Uterus (tissue), 4 donors: ENCODE measurements around the gene FAM162A. TPM values are rescaled to one million over a fixed set of nuclear protein-coding genes. Genes with fewer than 3 reads are reported as not detected.

ENCODE experiments used
- DNase-seq, 2 donors: peaks; one replicate each; pipeline ENCODE4 v3.0.0-alpha.2; 2019 to 2020
- H3K27ac ChIP-seq, 2 donors: fragments of 200-600 bp; sonication (generic); 1 replicate in 1 of 2; 2 replicates in 1 of 2; pipeline ENCODE4 v1.5.1; 2016 to 2018
- H3K27me3 ChIP-seq, 2 donors: fragments of 200-600 bp; sonication (generic); one replicate each; pipeline ENCODE4 v1.5.1; 2018 to 2019; ENCODE audit warnings: control low read depth in 1 of 2
- H3K36me3 ChIP-seq, 2 donors: fragments of 200-600 bp; sonication (generic); one replicate each; pipeline ENCODE4 v1.5.1; 2019; ENCODE audit warnings: control low read depth in 1 of 2
- H3K4me1 ChIP-seq, 2 donors: fragments of 200-600 bp; sonication (generic); one replicate each; pipeline ENCODE4 v1.5.1; 2018 to 2019; ENCODE audit warnings: control low read depth in 1 of 2
- H3K4me3 ChIP-seq, 2 donors: fragments of 200-600 bp; sonication (generic); 1 replicate in 1 of 2; 2 replicates in 1 of 2; pipeline ENCODE4 v1.5.1; 2018 to 2019; ENCODE audit warnings: mild to moderate bottlenecking in 1 of 2
- H3K9me3 ChIP-seq, 2 donors: fragments of 200-600 bp; sonication (generic); one replicate each; pipeline ENCODE4 v1.5.1; 2019; ENCODE audit warnings: control low read depth in 1 of 2
- POLR2A ChIP-seq, 2 donors: fragments of 450-650 bp; IDR thresholded peaks; one replicate each; pipeline ENCODE4 v1.6.1; 2016; ENCODE audit warnings: antibody characterized with exemption in 2 of 2, mild to moderate bottlenecking in 1 of 2, moderate library complexity in 1 of 2
- intact Hi-C: fragments of 100-400 bp; cut with DNase I; formaldehyde crosslinking; loops from one replicate; pipeline ENCODE4 v1.15.1; 2023; ENCODE audit warnings: low total_unique reads
- total RNA-seq, 4 donors: library from RNA; depleted of rRNA in 3 of 4; stranded (reverse); fragments of >200 nt in 3 of 4; gene quantifications; one replicate each; pipeline versions ENCODE4 v1.1.0 to v1.2.4, GENCODE V29; 2014 to 2023
- TF ChIP-seq, protein P1 (sequence below), 4 experiments: fragments of 200-600 bp in 2 of 4; fragments of 450-650 bp in 2 of 4; sonication (generic) in 2 of 4; IDR thresholded peaks; one replicate each; pipeline ENCODE4 v1.5.1; 2016 to 2019; ENCODE audit warnings: antibody characterized with exemption in 4 of 4, mild to moderate bottlenecking in 2 of 4, moderate library complexity in 1 of 4
- donor health status: DM: yes; HTN: yes; CAD: no.

The FAM162A gene
- total RNA-seq, 4 donors from 2014 or later, result 17.6 to 99.9 (median 31.0) TPM

DNA sequence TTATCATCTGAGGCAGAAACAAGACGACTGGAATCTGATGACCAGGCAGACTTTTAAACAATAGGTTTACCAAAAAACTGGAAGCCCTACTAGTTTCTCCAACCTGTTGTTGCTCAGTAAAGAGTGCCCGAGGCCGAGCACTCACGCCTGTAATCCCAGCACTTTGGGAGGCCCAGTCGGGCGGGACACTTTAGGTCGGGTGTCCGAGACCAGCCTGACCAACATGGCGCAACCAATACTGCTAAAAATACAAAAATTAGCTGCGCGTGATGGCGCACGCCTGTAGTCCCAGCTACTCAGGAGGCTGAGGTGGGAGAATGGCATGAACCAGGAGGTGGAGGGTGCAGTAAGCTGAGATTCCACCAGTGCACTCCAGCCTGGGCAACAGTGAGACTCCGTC lies 33.0 kb downstream of the FAM162A start:
- intact Hi-C loops, result no loop called here
- Histone ChIP-seq H3K36me3 (no peaks in the 10 kb centered on the region), H3K4me1 (peaks cover 6% of the 10 kb centered on the region in 2 donors), H3K27me3 (no peaks in the 10 kb centered on the region), H3K4me3 (peak overlapping the region; percentile 76 to 86), H3K9me3 (no peaks in the 10 kb centered on the region), H3K27ac (peak overlapping the region; percentile 87 to 89)
- DNase-seq, result no peak
- TF ChIP-seq, protein P1, sequence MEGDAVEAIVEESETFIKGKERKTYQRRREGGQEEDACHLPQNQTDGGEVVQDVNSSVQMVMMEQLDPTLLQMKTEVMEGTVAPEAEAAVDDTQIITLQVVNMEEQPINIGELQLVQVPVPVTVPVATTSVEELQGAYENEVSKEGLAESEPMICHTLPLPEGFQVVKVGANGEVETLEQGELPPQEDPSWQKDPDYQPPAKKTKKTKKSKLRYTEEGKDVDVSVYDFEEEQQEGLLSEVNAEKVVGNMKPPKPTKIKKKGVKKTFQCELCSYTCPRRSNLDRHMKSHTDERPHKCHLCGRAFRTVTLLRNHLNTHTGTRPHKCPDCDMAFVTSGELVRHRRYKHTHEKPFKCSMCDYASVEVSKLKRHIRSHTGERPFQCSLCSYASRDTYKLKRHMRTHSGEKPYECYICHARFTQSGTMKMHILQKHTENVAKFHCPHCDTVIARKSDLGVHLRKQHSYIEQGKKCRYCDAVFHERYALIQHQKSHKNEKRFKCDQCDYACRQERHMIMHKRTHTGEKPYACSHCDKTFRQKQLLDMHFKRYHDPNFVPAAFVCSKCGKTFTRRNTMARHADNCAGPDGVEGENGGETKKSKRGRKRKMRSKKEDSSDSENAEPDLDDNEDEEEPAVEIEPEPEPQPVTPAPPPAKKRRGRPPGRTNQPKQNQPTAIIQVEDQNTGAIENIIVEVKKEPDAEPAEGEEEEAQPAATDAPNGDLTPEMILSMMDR (IDR thresholded peaks at IDR 0.05), result no peak
- no peak for TF ChIP-seq POLR2A (IDR thresholded peaks at IDR 0.05)

DNA sequence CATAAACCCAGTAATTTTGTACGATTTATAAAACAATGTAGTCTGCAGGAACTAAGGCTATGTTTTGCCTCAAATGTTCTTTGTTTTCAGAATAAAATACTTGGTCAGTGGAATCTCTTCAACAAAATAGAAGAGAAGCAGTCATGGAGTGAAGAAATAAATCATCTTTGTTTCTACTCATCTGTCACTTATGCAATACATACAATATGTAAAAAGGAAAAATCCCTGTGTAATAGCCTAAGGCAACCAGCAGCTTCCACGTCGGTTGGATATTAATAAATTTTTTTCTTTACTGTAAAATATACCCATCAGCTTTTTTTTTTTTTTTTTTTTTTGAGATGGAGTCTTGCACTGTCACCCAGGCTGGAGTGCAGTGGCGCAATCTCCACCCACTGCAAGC lies 37.1 kb downstream of the FAM162A start:
- H3K27ac ChIP-seq, result no peak overlapping the region
- no peak for DNase-seq
- TF ChIP-seq POLR2A (IDR thresholded peaks at IDR 0.05), result no peak
- TF ChIP-seq, protein P1 (IDR thresholded peaks at IDR 0.05), result no peak
- intact Hi-C loops, result no loop called here
- no peaks in the 10 kb centered on the region for H3K36me3 ChIP-seq
- no peaks in the 10 kb centered on the region for H3K9me3 ChIP-seq
- H3K4me3 ChIP-seq, result no peak overlapping the region
- H3K4me1 ChIP-seq, result peaks cover 6% of the 10 kb centered on the region in 2 donors
- H3K27me3 ChIP-seq, result no peaks in the 10 kb centered on the region

DNA sequence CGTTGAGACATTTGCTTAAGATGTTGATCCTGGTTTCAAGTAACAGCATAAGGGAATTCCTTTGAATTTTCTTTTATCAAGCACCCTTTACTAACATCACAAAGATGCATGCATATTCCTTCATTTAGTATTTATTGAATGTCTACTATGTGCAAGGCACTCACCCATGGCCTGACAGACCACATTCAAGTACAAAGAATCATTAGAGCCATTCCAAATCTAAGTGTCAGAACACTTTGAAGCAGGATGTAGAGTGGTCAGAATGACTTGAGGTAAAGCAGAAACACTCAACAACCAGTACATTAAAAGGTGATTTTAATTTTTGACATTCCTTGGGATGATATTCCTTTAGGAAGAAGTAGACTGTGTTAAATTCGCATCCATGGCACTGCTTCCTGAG lies 37.9 kb downstream of the FAM162A start:
- no peaks in the 10 kb centered on the region for H3K9me3 ChIP-seq
- H3K36me3 ChIP-seq, result no peaks in the 10 kb centered on the region
- intact Hi-C loops, result no loop called here
- DNase-seq, result no peak
- no peak overlapping the region for H3K27ac ChIP-seq
- TF ChIP-seq, protein P1 (IDR thresholded peaks at IDR 0.05), result no peak
- TF ChIP-seq POLR2A (IDR thresholded peaks at IDR 0.05), result no peak
- no peak overlapping the region for H3K4me3 ChIP-seq
- H3K4me1 ChIP-seq, result peaks cover 5 to 6% of the 10 kb centered on the region in 2 donors
- no peaks in the 10 kb centered on the region for H3K27me3 ChIP-seq

DNA sequence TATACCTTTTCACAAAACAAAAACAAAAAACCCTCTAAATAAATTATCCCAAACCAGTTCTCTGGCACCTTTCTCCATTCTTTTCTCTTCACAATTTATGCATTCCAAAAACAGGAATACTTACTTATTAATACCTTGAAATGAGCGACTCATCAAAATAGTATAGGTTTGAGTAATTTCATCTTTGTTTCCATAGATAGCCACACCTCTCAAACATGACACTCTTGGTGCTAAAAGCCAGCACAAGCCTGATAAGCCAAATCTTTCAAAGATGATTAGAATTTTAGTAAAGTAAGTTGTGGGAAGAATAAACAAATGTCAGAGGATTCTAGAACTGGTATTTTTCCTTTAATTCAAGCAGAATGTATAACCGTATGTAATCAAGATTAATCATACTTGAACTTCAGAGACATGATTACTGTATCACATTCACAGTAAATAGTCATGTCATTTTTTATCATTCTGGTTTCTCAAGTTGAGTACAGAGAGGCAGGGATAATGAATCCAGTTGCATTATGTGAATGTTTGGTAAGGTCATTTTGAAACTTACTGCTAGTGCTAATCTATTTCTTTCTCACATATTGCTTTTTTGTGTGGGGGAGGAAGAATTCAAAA lies 44.0 kb downstream of the FAM162A start:
- H3K4me1 ChIP-seq, result no peaks in the 10 kb centered on the region
- DNase-seq, result no peak
- no peaks in the 10 kb centered on the region for H3K36me3 ChIP-seq
- H3K27ac ChIP-seq, result no peak overlapping the region
- H3K4me3 ChIP-seq, result no peak overlapping the region
- H3K27me3 ChIP-seq, result no peaks in the 10 kb centered on the region
- intact Hi-C loops, result no loop called here
- no peaks in the 10 kb centered on the region for H3K9me3 ChIP-seq
- TF ChIP-seq POLR2A (IDR thresholded peaks at IDR 0.05), result no peak
- TF ChIP-seq, protein P1 (IDR thresholded peaks at IDR 0.05), result no peak

DNA sequence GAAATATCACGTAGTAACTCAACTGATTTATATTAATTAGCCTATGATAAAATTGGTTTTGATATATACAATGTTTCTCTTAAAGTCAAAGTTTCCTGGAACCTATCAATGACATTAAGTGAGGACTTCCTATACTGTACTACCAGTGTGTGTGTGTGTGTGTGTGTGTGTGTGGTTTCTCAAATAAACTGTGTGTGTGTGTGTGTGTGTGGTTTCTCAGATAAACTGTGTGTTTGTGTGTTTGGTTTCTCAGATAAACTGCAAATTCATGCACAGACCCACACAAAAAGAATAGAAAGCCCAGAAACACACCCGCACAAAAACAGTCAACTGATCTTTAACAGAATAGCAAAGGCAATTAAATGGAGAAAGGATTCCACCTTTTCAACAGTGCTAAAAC lies 46.4 kb downstream of the FAM162A start:
- H3K27ac ChIP-seq, result no peak overlapping the region
- H3K27me3 ChIP-seq, result no peaks in the 10 kb centered on the region
- TF ChIP-seq, protein P1 (IDR thresholded peaks at IDR 0.05), result no peak
- no peak for TF ChIP-seq POLR2A (IDR thresholded peaks at IDR 0.05)
- H3K4me3 ChIP-seq, result no peak overlapping the region
- no peaks in the 10 kb centered on the region for H3K9me3 ChIP-seq
- H3K36me3 ChIP-seq, result no peaks in the 10 kb centered on the region
- intact Hi-C loops, result no loop called here
- H3K4me1 ChIP-seq, result no peaks in the 10 kb centered on the region
- no peak for DNase-seq
